Measurements from ENCODE around the gene PTBP1.
A peak's percentile ranks its signal among the peaks of the same experiment; 100 is the strongest.

PTBP1 gene

GRCh38 chr19:798415-799075 is 1.3 kb downstream of the PTBP1 start:
- no peak for DNase-seq

GRCh38 chr19:799076-799881 is 2.0 kb downstream of the PTBP1 start:
- DNase-seq = peak; percentile 46

GRCh38 chr19:800360-801029 is 3.2 kb downstream of the PTBP1 start:
- no peak for DNase-seq

- DNase-seq = no peak
These were observed 4.0 kb downstream of the PTBP1 start for GRCh38 chr19:801030-801860.

GRCh38 chr19:801861-802497 is 4.7 kb downstream of the PTBP1 start:
- DNase-seq = no peak

GRCh38 chr19:802498-803098 is 5.3 kb downstream of the PTBP1 start:
- DNase-seq = no peak

- DNase-seq = no peak
These were observed 5.9 kb downstream of the PTBP1 start for GRCh38 chr19:803099-803561.

- DNase-seq = no peak
These were observed 6.6 kb downstream of the PTBP1 start for GRCh38 chr19:803686-804418.

GRCh38 chr19:804419-805165 is 7.3 kb downstream of the PTBP1 start:
- no peak for DNase-seq

GRCh38 chr19:805166-805551 is 7.9 kb downstream of the PTBP1 start:
- DNase-seq = no peak

- DNase-seq = no peak
These were observed 8.6 kb downstream of the PTBP1 start for GRCh38 chr19:805600-806550.

- DNase-seq = no peak
These were observed 9.7 kb downstream of the PTBP1 start for GRCh38 chr19:806815-807421.

- no peak for DNase-seq
These were observed 10.6 kb downstream of the PTBP1 start for GRCh38 chr19:807627-808422.

GRCh38 chr19:808423-808775 is 11.1 kb downstream of the PTBP1 start:
- DNase-seq = no peak

- DNase-seq = no peak
These were observed 13.0 kb downstream of the PTBP1 start for GRCh38 chr19:810077-810855.

GRCh38 chr19:810883-811489 is 13.7 kb downstream of the PTBP1 start:
- no peak for DNase-seq
